Upper lobe of left lung (tissue), 6 donors: Measurements from ENCODE around the gene TMEM121. TPM values are rescaled to one million over a fixed set of nuclear protein-coding genes. Genes with fewer than 3 reads are reported as not detected.

Source experiments
- ATAC-seq, 2 donors: fragments of 200-7000 bp; cut with Tn5 transposase; one replicate each; pipeline ENCODE4 v1.9.1; 2022; ENCODE audit warnings: mild to moderate bottlenecking in 2 of 2, moderate library complexity in 2 of 2; ENCODE audit not compliant: low FRiP score in 2 of 2
- DNase-seq, 2 donors: peaks; one replicate each; pipeline ENCODE4 v3.0.0-alpha.2; 2019 to 2020
- H3K27ac ChIP-seq, 4 donors: fragments of 200-600 bp; sonication (generic); one replicate each; pipeline ENCODE4 v1.5.1; 2016 to 2019
- H3K27me3 ChIP-seq, 4 donors: fragments of 200-600 bp; sonication (generic); one replicate each; pipeline ENCODE4 v1.5.1; 2017 to 2019
- H3K36me3 ChIP-seq, 4 donors: fragments of 200-600 bp; sonication (generic); one replicate each; pipeline ENCODE4 v1.5.1; 2016 to 2019
- H3K4me1 ChIP-seq, 4 donors: fragments of 200-600 bp; sonication (generic); one replicate each; pipeline ENCODE4 v1.5.1; 2018 to 2019
- H3K4me3 ChIP-seq, 4 donors: fragments of 200-600 bp; sonication (generic); one replicate each; pipeline ENCODE4 v1.5.1; 2017 to 2019; ENCODE audit warnings: mild to moderate bottlenecking in 2 of 4, moderate library complexity in 1 of 4
- H3K9me3 ChIP-seq, 4 donors: fragments of 200-600 bp; sonication (generic); one replicate each; pipeline ENCODE4 v1.5.1; 2018 to 2019
- EP300 ChIP-seq, 4 donors: sonication (generic); formaldehyde crosslinking; IDR thresholded peaks; one replicate each; pipeline ENCODE4 v1.5.1; 2017; ENCODE audit warnings: antibody characterized with exemption in 4 of 4, control low read depth in 2 of 4
- POLR2A ChIP-seq, 4 donors: fragments of 450-650 bp; IDR thresholded peaks; one replicate each; pipeline ENCODE4 v1.5.1; 2016 to 2017; ENCODE audit warnings: antibody characterized with exemption in 4 of 4, mild to moderate bottlenecking in 2 of 4
- POLR2AphosphoS5 ChIP-seq, 2 donors: sonication (generic); formaldehyde crosslinking; IDR thresholded peaks; one replicate each; pipeline ENCODE4 v1.5.1; 2017; ENCODE audit warnings: antibody characterized with exemption in 2 of 2
- WGBS, 2 donors: methylation state at CpG; one replicate each; pipeline ENCODE4 v1.1.5; 2017 to 2018; 5-methylcytosine and 5-hydroxymethylcytosine counted together
- total RNA-seq, 6 donors: library from RNA; depleted of rRNA in 4 of 6; stranded (reverse); fragments of >200 nt in 4 of 6; gene quantifications; one replicate each; pipeline versions ENCODE4 v1.1.0 to v1.2.1, GENCODE V29; 2016 to 2021
- TF ChIP-seq, protein P1 (sequence below), 6 experiments: fragments of 450-650 bp in 4 of 6; fragments of 200-600 bp in 2 of 6; sonication (generic) in 2 of 6; IDR thresholded peaks; one replicate each; pipeline ENCODE4 v1.5.1; 2016 to 2019; ENCODE audit warnings: antibody characterized with exemption in 6 of 6
- donor health status: DM: no; HTN: no; CAD: no; lungs with moderate emphysema.
- donor health status: DM: no; HTN: yes; CAD: no; lungs with severe emphysema.

Gene TMEM121
- total RNA-seq, 6 donors from 2014 or later: 0.69 to 4.6 (median 3.8) TPM; not detected in 1

- no peak overlapping the region for H3K27ac ChIP-seq
- H3K36me3 ChIP-seq: peaks cover 0 to 5% (median 2%) of the 10 kb centered on the region in 4 donors
- no peaks in the 10 kb centered on the region for H3K4me1 ChIP-seq
- WGBS, 2 donors: 77 to 82% methylated on average over 11 to 18 of the region's 18 CpGs
- ATAC-seq: no peak
- H3K4me3 ChIP-seq: no peak overlapping the region
- TF ChIP-seq, protein P1, sequence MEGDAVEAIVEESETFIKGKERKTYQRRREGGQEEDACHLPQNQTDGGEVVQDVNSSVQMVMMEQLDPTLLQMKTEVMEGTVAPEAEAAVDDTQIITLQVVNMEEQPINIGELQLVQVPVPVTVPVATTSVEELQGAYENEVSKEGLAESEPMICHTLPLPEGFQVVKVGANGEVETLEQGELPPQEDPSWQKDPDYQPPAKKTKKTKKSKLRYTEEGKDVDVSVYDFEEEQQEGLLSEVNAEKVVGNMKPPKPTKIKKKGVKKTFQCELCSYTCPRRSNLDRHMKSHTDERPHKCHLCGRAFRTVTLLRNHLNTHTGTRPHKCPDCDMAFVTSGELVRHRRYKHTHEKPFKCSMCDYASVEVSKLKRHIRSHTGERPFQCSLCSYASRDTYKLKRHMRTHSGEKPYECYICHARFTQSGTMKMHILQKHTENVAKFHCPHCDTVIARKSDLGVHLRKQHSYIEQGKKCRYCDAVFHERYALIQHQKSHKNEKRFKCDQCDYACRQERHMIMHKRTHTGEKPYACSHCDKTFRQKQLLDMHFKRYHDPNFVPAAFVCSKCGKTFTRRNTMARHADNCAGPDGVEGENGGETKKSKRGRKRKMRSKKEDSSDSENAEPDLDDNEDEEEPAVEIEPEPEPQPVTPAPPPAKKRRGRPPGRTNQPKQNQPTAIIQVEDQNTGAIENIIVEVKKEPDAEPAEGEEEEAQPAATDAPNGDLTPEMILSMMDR (IDR thresholded peaks at IDR 0.05): no peak
- TF ChIP-seq POLR2AphosphoS5 (IDR thresholded peaks at IDR 0.05): no peak
- no peak for TF ChIP-seq POLR2A (IDR thresholded peaks at IDR 0.05)
- TF ChIP-seq EP300 (IDR thresholded peaks at IDR 0.05): no peak
- H3K9me3 ChIP-seq: no peaks in the 10 kb centered on the region
- peak; percentile 10 to 62 for DNase-seq
- no peaks in the 10 kb centered on the region for H3K27me3 ChIP-seq
These were observed 23.7 kb upstream of the TMEM121 start for GRCh38 chr14:105502446-105503295.

GRCh38 chr14:105503296-105503640 lies 23.1 kb upstream of the TMEM121 start:
- Histone ChIP-seq H3K36me3 (peaks cover 0 to 5% (median 1%) of the 10 kb centered on the region in 4 donors), H3K27me3 (no peaks in the 10 kb centered on the region), H3K9me3 (no peaks in the 10 kb centered on the region), H3K4me3 (no peak overlapping the region), H3K4me1 (no peaks in the 10 kb centered on the region), H3K27ac (no peak overlapping the region)
- WGBS, 2 donors: 89 to 91% methylated on average over 7 of the region's 7 CpGs
- ATAC-seq: no peak
- TF ChIP-seq, protein P1 (IDR thresholded peaks at IDR 0.05): no peak
- TF ChIP-seq POLR2A (IDR thresholded peaks at IDR 0.05) (no peak), POLR2AphosphoS5 (IDR thresholded peaks at IDR 0.05) (no peak), EP300 (IDR thresholded peaks at IDR 0.05) (no peak)
- peak in 1 of 2 donors; percentile 6 for DNase-seq

DNA sequence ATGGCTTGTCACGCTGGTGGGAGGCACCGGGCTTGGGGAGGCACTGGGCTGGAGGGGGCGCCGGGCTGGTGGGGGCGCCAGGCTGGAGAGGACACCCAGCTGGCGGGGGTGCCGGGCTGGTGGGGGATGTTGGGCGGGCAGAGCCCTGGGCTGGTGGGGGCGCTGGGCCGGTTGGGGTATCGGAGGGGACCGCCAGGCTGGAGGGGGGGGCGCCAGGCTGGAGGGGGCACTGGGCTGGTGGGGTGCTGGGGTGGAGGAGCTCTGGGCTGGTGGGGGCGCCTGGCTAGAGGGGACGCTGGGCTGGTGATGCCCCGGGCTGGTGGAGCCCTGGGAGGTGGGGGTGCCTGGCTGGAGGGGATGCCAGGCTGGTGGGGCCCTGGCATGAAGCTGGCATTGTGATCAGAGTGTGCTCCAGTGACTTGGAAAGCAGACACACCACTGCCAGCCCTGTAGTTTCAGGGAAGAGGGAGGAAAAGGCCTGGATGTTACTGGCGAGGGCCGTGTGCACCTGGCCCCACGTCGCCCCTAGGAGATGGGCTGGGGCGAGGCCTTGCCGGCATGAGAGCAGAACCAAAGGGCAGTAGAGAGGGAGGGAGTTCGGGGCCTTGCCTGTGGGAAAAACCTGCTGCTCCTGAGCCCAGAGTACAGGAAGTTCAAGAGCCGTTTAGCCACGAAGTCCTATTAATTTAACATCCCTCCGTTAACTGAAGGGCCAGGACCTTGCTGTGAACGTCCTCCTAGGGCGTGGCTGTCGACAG lies 22.3 kb upstream of the TMEM121 start:
- WGBS, 2 donors: 71 to 81% methylated on average over 25 to 29 of the region's 29 CpGs
- DNase-seq: peak; percentile 15 to 81

DNA sequence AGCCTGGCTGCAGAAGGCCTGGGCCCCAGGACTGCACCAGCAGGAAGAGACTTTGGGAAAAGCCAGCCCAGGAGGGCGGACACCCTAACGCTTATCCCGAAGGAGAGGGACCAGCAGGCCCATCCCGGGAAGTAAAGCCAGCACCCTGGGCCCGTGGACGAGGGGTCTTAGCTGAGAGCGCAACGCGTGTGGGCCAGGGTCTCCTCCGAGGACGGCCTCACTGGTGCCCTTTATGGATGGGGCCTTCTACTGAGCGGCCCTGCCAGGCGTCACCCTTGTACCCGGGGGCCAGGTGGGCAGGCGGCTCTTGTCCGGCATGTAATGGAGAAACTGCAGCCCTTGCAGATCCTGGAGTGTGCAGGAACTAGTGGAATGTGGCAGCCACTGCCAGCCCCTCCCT lies 21.3 kb upstream of the TMEM121 start:
- DNase-seq (peak; percentile 18 to 61), ATAC-seq (peak in 1 of 2 donors; percentile 0)
- no peaks in the 10 kb centered on the region for H3K27me3 ChIP-seq
- H3K4me3 ChIP-seq: no peak overlapping the region
- H3K36me3 ChIP-seq: no peaks in the 10 kb centered on the region
- 86 to 87% methylated on average over 12 of the region's 16 CpGs for WGBS, 2 donors
- TF ChIP-seq EP300 (IDR thresholded peaks at IDR 0.05): no peak
- TF ChIP-seq, protein P1 (IDR thresholded peaks at IDR 0.05): no peak
- no peak for TF ChIP-seq POLR2A (IDR thresholded peaks at IDR 0.05)
- no peak for TF ChIP-seq POLR2AphosphoS5 (IDR thresholded peaks at IDR 0.05)
- no peak overlapping the region for H3K27ac ChIP-seq
- no peaks in the 10 kb centered on the region for H3K9me3 ChIP-seq
- no peaks in the 10 kb centered on the region for H3K4me1 ChIP-seq

More for the DNA sequence above, 22.3 kb upstream of the TMEM121 start:
- Histone ChIP-seq H3K27me3 (no peaks in the 10 kb centered on the region), H3K36me3 (no peaks in the 10 kb centered on the region), H3K27ac (no peak overlapping the region), H3K4me3 (no peak overlapping the region), H3K4me1 (no peaks in the 10 kb centered on the region), H3K9me3 (no peaks in the 10 kb centered on the region)
- no peak for TF ChIP-seq POLR2A (IDR thresholded peaks at IDR 0.05)
- TF ChIP-seq, protein P1 (IDR thresholded peaks at IDR 0.05): no peak
- TF ChIP-seq POLR2AphosphoS5 (IDR thresholded peaks at IDR 0.05): no peak
- TF ChIP-seq EP300 (IDR thresholded peaks at IDR 0.05): no peak
- peak in 1 of 2 donors; percentile 2 for ATAC-seq
